HepG2 (cell line): ENCODE measurements around the gene TNKS1BP1. TPM values are rescaled to one million over a fixed set of nuclear protein-coding genes. Genes with fewer than 3 reads are reported as not detected.

Source experiments
- AGO2 ChIP-seq: fragments of 200-400 bp; formaldehyde crosslinking; optimal IDR thresholded peaks from 2 replicates; pipeline ENCODE3; 2017; ENCODE audit warnings: mild to moderate bottlenecking, low read depth, low read length, moderate library complexity
- AHR ChIP-seq: IDR thresholded peaks from 2 replicates; pipeline ENCODE4 v1.6.1; 2018; ENCODE audit warnings: missing genetic modification reagents, missing compliant biosample characterization
- EP300 ChIP-seq, 3 experiments: sonication (generic) in 1 of 3; formaldehyde crosslinking in 1 of 3; IDR thresholded peaks; 2 replicates each; pipeline versions ENCODE4 v1.5.1 to v1.6.1; 2011 to 2020; ENCODE audit warnings: low read depth in 2 of 3, low read length in 2 of 3, borderline replicate concordance in 1 of 3, improper control_type of control experiment in 1 of 3, mild to moderate bottlenecking in 1 of 3, missing genetic modification reagents in 1 of 3, moderate library complexity in 1 of 3
- FOSL2 ChIP-seq: sonication (generic); formaldehyde crosslinking; IDR thresholded peaks from 2 replicates; pipeline ENCODE4 v1.4.0; 2020; ENCODE audit warnings: missing genetic modification reagents
- NFYC ChIP-seq: IDR thresholded peaks from 2 replicates; pipeline ENCODE4 v1.6.1; 2016; ENCODE audit warnings: missing genetic modification reagents, missing compliant biosample characterization
- NR2F2 ChIP-seq: IDR thresholded peaks from 2 replicates; pipeline ENCODE4 v1.6.1; 2012; ENCODE audit warnings: low read depth, inconsistent platforms, borderline replicate concordance
- POLR2G ChIP-seq: fragments of 200-400 bp; formaldehyde crosslinking; IDR thresholded peaks from 2 replicates; pipeline ENCODE4 v1.6.1; 2018; ENCODE audit warnings: mild to moderate bottlenecking, low read depth, low read length, moderate library complexity
- SOX13 ChIP-seq, 3 experiments: fragments of 450-650 bp in 1 of 3; sonication (generic) in 1 of 3; formaldehyde crosslinking in 1 of 3; IDR thresholded peaks in 2 of 3; conservative IDR thresholded peaks in 1 of 3; 2 replicates each; pipeline versions ENCODE4 v1.5.0 to v1.6.1; 2016 to 2020; ENCODE audit warnings: antibody characterized with exemption in 1 of 3, mild to moderate bottlenecking in 1 of 3, missing compliant biosample characterization in 1 of 3, missing genetic modification reagents in 1 of 3, moderate library complexity in 1 of 3
- SP4 ChIP-seq: sonication (generic); formaldehyde crosslinking; IDR thresholded peaks from 2 replicates; pipeline ENCODE4 v1.8.1; 2023; ENCODE audit warnings: mild to moderate bottlenecking, missing genetic modification reagents
- ZNF263 ChIP-seq: sonication (generic); formaldehyde crosslinking; IDR thresholded peaks from 2 replicates; pipeline ENCODE4 v1.4.0; 2020; ENCODE audit warnings: missing genetic modification reagents
- ZNF331 ChIP-seq: sonication (generic); formaldehyde crosslinking; IDR thresholded peaks from 2 replicates; pipeline ENCODE4 v1.4.0; 2020; ENCODE audit warnings: missing genetic modification reagents
- ZNF547 ChIP-seq: sonication (generic); formaldehyde crosslinking; IDR thresholded peaks from 2 replicates; pipeline ENCODE4 v1.5.1; 2020; ENCODE audit warnings: mild to moderate bottlenecking, missing genetic modification reagents
- ZNF598 ChIP-seq: sonication (generic); formaldehyde crosslinking; IDR thresholded peaks from 2 replicates; pipeline ENCODE4 v1.5.1; 2020; ENCODE audit warnings: mild to moderate bottlenecking, missing genetic modification reagents, borderline replicate concordance
- ZNF607 ChIP-seq: sonication (generic); formaldehyde crosslinking; IDR thresholded peaks from 2 replicates; pipeline ENCODE4 v1.5.1; 2020; ENCODE audit warnings: missing genetic modification reagents, mild to moderate bottlenecking, borderline replicate concordance
- ZNF761 ChIP-seq: sonication (generic); formaldehyde crosslinking; conservative IDR thresholded peaks from 2 replicates; pipeline ENCODE4 v1.4.0; 2020; ENCODE audit warnings: mild to moderate bottlenecking, missing genetic modification reagents
- ZNF788 ChIP-seq: sonication (generic); formaldehyde crosslinking; IDR thresholded peaks from 2 replicates; pipeline ENCODE4 v1.5.0; 2020; ENCODE audit warnings: mild to moderate bottlenecking, missing genetic modification reagents, borderline replicate concordance
- polyA plus RNA-seq, 8 experiments: library from polyadenylated mRNA; depleted of rRNA in 3 of 8; stranded (reverse) in 7 of 8; unstranded in 1 of 8; fragments of >200 nt; fragmentation: Illumina TruSeq in 4 of 8; extraction: Trizol in 4 of 8; gene quantifications; 2 replicates each; pipeline versions ENCODE4 v1.2.1 to v1.2.3, GENCODE V29; 2011 to 2016; ENCODE audit warnings: low read depth in 4 of 8, missing spikeins in 1 of 8, mixed read lengths in 1 of 8; ENCODE audit not compliant: insufficient read depth in 1 of 8
- total RNA-seq, 5 experiments: library from RNA; depleted of rRNA; stranded (reverse); fragments of >200 nt; fragmentation: Illumina TruSeq; extraction: Trizol; gene quantifications; 2 replicates each; pipeline ENCODE4 v1.2.3, GENCODE V29; 2016; ENCODE audit warnings: low read depth in 1 of 5
- TF ChIP-seq, protein P1 (sequence below): sonication (generic); formaldehyde crosslinking; IDR thresholded peaks from 2 replicates; pipeline ENCODE4 v1.4.0; 2020; ENCODE audit warnings: missing genetic modification reagents
- TF ChIP-seq, protein P2 (sequence below): sonication (generic); formaldehyde crosslinking; IDR thresholded peaks from 2 replicates; pipeline ENCODE4 v1.5.1; 2020; ENCODE audit warnings: mild to moderate bottlenecking, missing genetic modification reagents, moderate library complexity
- TF ChIP-seq, protein P3 (sequence below): sonication (generic); formaldehyde crosslinking; IDR thresholded peaks from 2 replicates; pipeline ENCODE4 v1.4.0; 2020; ENCODE audit warnings: missing genetic modification reagents, mild to moderate bottlenecking, borderline replicate concordance
- TF ChIP-seq, protein P4 (sequence below): sonication (generic); formaldehyde crosslinking; IDR thresholded peaks from 2 replicates; pipeline ENCODE4 v1.5.0; 2020; ENCODE audit warnings: missing genetic modification reagents

TNKS1BP1 gene
- total and polyA plus RNA-seq, 2 of the 13 experiments (the other 11 are each of a cell fraction or from before 2014, with no cell fraction given), result 13.7 to 15.0 TPM

DNA sequence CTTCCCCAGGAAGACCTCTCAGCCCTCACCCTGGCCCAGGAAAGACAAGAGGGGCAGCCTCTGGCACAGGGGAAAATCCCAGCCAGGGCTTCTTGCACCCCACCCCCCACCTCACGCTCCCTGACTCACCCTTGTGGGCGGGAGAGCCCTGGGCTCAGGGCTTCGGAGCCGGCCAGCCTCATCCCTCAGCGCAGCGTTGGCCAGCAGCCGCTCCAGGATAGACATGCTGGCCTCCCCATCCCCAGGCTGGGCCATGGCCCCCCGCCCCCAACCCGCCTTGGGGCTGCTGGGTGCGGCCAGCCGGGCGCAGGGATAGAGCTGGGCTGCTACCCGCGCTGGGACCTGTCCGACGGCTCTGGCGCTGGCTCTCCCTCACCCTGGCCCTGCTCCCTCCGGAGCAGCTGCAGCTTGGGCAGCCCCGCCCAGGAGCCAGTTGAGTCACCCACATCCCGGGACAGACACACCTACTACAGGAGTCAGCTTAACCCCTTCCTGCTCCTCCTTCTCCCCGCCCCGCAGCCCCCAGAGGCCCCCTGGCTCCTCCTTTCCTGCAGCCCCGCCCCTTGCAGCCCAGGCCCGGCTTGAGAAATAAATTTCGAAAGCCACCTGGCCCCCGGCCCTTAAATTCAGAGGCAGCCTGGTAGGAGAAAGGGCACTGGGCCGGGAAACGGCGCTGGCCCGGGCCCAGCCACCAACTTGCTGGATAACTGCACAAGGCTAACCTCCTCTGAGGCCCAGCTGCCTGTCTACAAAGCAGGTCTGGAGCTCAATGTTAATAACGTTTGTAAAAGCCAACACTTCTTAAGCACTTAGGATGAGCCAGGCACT is 13.4 kb downstream of the TNKS1BP1 start (continued):
- 0 out of 2 replicates have a peak, but pooled peaks have one; percentile 14 for TF ChIP-seq ZNF598 (CRISPR knock-in tag)
- peak; percentile 89 for TF ChIP-seq FOSL2 (CRISPR knock-in tag)
- 0 out of 2 replicates have a peak, but pooled peaks have one; percentile 11 for TF ChIP-seq NFYC (CRISPR knock-in tag)
- no peak for TF ChIP-seq ZNF607
- 0 out of 2 replicates have a peak, but pooled peaks have one; percentile 29 for TF ChIP-seq ZNF547
- 0 out of 2 replicates have a peak, but pooled peaks have one; percentile 51 for TF ChIP-seq ZNF263
- TF ChIP-seq ZNF788 (CRISPR knock-in tag), result peak; percentile 39; the same call in 1 of the 2 replicates
- no peak for TF ChIP-seq EP300 (IDR thresholded peaks at IDR 0.05; ENCODE audit: low read depth in 2 of 2, low read length in 2 of 2)
- no peak for TF ChIP-seq EP300 (CRISPR knock-in tag; IDR thresholded peaks at IDR 0.05; ENCODE audit: borderline replicate concordance)
- TF ChIP-seq AGO2, result peak; percentile 83
- TF ChIP-seq, protein P1, sequence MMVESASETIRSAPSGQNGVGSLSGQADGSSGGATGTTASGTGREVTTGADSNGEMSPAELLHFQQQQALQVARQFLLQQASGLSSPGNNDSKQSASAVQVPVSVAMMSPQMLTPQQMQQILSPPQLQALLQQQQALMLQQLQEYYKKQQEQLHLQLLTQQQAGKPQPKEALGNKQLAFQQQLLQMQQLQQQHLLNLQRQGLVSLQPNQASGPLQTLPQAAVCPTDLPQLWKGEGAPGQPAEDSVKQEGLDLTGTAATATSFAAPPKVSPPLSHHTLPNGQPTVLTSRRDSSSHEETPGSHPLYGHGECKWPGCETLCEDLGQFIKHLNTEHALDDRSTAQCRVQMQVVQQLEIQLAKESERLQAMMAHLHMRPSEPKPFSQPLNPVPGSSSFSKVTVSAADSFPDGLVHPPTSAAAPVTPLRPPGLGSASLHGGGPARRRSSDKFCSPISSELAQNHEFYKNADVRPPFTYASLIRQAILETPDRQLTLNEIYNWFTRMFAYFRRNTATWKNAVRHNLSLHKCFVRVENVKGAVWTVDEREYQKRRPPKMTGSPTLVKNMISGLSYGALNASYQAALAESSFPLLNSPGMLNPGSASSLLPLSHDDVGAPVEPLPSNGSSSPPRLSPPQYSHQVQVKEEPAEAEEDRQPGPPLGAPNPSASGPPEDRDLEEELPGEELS (CRISPR knock-in tag), result no peak
- TF ChIP-seq ZNF761, result 0 out of 2 replicates have a peak, but pooled peaks have one; percentile 49
- peak; percentile 2; the same call in 1 of the 2 replicates for TF ChIP-seq NR2F2
- no peak for TF ChIP-seq ZNF331 (CRISPR knock-in tag)
- TF ChIP-seq SP4, result 0 out of 2 replicates have a peak, but pooled peaks have one; percentile 41
- TF ChIP-seq, protein P2, sequence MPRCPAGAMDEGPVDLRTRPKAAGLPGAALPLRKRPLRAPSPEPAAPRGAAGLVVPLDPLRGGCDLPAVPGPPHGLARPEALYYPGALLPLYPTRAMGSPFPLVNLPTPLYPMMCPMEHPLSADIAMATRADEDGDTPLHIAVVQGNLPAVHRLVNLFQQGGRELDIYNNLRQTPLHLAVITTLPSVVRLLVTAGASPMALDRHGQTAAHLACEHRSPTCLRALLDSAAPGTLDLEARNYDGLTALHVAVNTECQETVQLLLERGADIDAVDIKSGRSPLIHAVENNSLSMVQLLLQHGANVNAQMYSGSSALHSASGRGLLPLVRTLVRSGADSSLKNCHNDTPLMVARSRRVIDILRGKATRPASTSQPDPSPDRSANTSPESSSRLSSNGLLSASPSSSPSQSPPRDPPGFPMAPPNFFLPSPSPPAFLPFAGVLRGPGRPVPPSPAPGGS (CRISPR knock-in tag), result peak; percentile 34; the same call in 1 of the 2 replicates
- no peak for TF ChIP-seq SOX13 (IDR thresholded peaks at IDR 0.05)
- TF ChIP-seq SOX13 (CRISPR knock-in tag; conservative IDR thresholded peaks at IDR 0.05 in 1 of 2, IDR thresholded peaks at IDR 0.05 in 1 of 2), result peak in 1 of 2 experiments; percentile 33; a peak in 1 of 4 replicates
- TF ChIP-seq POLR2G, result peak; percentile 67
- TF ChIP-seq, protein P3, sequence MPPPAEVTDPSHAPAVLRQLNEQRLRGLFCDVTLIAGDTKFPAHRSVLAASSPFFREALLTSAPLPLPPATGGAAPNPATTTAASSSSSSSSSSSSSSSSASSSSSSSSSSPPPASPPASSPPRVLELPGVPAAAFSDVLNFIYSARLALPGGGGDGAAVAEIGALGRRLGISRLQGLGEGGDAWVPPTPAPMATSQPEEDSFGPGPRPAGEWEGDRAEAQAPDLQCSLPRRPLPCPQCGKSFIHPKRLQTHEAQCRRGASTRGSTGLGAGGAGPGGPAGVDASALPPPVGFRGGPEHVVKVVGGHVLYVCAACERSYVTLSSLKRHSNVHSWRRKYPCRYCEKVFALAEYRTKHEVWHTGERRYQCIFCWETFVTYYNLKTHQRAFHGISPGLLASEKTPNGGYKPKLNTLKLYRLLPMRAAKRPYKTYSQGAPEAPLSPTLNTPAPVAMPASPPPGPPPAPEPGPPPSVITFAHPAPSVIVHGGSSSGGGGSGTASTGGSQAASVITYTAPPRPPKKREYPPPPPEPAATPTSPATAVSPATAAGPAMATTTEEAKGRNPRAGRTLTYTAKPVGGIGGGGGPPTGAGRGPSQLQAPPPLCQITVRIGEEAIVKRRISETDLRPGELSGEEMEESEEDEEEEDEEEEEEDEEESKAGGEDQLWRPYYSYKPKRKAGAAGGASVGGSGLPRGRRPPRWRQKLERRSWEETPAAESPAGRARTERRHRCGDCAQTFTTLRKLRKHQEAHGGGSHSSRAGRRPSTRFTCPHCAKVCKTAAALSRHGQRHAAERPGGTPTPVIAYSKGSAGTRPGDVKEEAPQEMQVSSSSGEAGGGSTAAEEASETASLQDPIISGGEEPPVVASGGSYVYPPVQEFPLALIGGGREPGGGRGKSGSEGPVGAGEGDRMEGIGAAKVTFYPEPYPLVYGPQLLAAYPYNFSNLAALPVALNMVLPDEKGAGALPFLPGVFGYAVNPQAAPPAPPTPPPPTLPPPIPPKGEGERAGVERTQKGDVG (CRISPR knock-in tag), result 0 out of 2 replicates have a peak, but pooled peaks have one; percentile 43
- TF ChIP-seq, protein P4, sequence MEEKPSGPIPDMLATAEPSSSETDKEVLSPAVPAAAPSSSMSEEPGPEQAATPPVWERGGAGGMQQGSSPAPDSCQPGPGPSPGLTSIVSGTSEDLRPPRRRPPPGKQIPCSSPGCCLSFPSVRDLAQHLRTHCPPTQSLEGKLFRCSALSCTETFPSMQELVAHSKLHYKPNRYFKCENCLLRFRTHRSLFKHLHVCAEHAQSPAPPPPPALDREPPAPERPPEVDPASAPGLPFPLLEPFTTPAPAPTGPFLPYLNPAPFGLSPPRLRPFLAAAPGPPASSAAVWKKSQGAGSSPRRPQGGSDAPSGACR (CRISPR knock-in tag), result 0 out of 2 replicates have a peak, but pooled peaks have one; percentile 60
- TF ChIP-seq AHR, result 0 out of 2 replicates have a peak, but pooled peaks have one; percentile 23
